HG02943 (cell line): Measurements from ENCODE around the gene GNAQ.

ENCODE experiments used
- ATAC-seq: cut with Tn5 transposase; IDR thresholded peaks from one replicate; pipeline ENCODE4 v1.9.1; 2021; ENCODE audit warnings: mild to moderate bottlenecking, low read depth, moderate library complexity; ENCODE audit not compliant: unreplicated experiment

Gene GNAQ

GRCh38 chr9:77679088-77679487, 352.5 kb downstream of the GNAQ start:
- ATAC-seq: no peak

GRCh38 chr9:77677957-77678535, 353.6 kb downstream of the GNAQ start:
- ATAC-seq: no peak

- no peak for ATAC-seq
Measured at GRCh38 chr9:77677397-77677796, 354.2 kb downstream of the GNAQ start.

GRCh38 chr9:77673941-77674791, 357.4 kb downstream of the GNAQ start:
- no peak for ATAC-seq

- no peak for ATAC-seq
Measured at GRCh38 chr9:77672183-77672582, 359.4 kb downstream of the GNAQ start.

GRCh38 chr9:77667151-77667550, 364.5 kb downstream of the GNAQ start:
- no peak for ATAC-seq
